ENCODE data around the gene TMEM255B. TPM values are rescaled to one million over a fixed set of nuclear protein-coding genes. Genes with fewer than 3 reads are reported as not detected.

TMEM255B gene
- total RNA-seq, 4 donors from 2014 or later = 0.26 to 3.8 (median 1.7) TPM

- H3K4me3 ChIP-seq = no peak overlapping the region
- no peaks in the 10 kb centered on the region for H3K36me3 ChIP-seq
- H3K27me3 ChIP-seq = peaks cover 10% of the 10 kb centered on the region
- H3K4me1 ChIP-seq = peaks cover 14% of the 10 kb centered on the region
- DNase-seq (ENCODE audit: low spot score in 2 of 2) = no peak
- no peak overlapping the region for H3K27ac ChIP-seq
- WGBS = 88% methylated on average over 9 of the region's 9 CpGs
- H3K9me3 ChIP-seq = no peaks in the 10 kb centered on the region
- TF ChIP-seq, protein P1, sequence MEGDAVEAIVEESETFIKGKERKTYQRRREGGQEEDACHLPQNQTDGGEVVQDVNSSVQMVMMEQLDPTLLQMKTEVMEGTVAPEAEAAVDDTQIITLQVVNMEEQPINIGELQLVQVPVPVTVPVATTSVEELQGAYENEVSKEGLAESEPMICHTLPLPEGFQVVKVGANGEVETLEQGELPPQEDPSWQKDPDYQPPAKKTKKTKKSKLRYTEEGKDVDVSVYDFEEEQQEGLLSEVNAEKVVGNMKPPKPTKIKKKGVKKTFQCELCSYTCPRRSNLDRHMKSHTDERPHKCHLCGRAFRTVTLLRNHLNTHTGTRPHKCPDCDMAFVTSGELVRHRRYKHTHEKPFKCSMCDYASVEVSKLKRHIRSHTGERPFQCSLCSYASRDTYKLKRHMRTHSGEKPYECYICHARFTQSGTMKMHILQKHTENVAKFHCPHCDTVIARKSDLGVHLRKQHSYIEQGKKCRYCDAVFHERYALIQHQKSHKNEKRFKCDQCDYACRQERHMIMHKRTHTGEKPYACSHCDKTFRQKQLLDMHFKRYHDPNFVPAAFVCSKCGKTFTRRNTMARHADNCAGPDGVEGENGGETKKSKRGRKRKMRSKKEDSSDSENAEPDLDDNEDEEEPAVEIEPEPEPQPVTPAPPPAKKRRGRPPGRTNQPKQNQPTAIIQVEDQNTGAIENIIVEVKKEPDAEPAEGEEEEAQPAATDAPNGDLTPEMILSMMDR (IDR thresholded peaks at IDR 0.05) = no peak
- TF ChIP-seq POLR2AphosphoS5 (IDR thresholded peaks at IDR 0.05) (no peak), POLR2A (IDR thresholded peaks at IDR 0.05) (no peak), EP300 (IDR thresholded peaks at IDR 0.05) (no peak)
These were observed 18.8 kb upstream of the TMEM255B start for GRCh38 chr13:113740286-113740556.

GRCh38 chr13:113740661-113741060 is 18.4 kb upstream of the TMEM255B start:
- WGBS = 92% methylated on average over 16 of the region's 16 CpGs
- no peak overlapping the region for H3K4me3 ChIP-seq
- H3K9me3 ChIP-seq = no peaks in the 10 kb centered on the region
- H3K27ac ChIP-seq = no peak overlapping the region
- TF ChIP-seq EP300 (IDR thresholded peaks at IDR 0.05) (no peak), POLR2AphosphoS5 (IDR thresholded peaks at IDR 0.05) (no peak), POLR2A (IDR thresholded peaks at IDR 0.05) (no peak)
- TF ChIP-seq, protein P1 (IDR thresholded peaks at IDR 0.05) = no peak
- no peaks in the 10 kb centered on the region for H3K36me3 ChIP-seq
- no peak for DNase-seq (ENCODE audit: low spot score in 2 of 2)
- peaks cover 14% of the 10 kb centered on the region for H3K4me1 ChIP-seq
- H3K27me3 ChIP-seq = peaks cover 10% of the 10 kb centered on the region

- Histone ChIP-seq H3K4me1 (peaks cover 14% of the 10 kb centered on the region), H3K27ac (no peak overlapping the region), H3K4me3 (no peak overlapping the region), H3K27me3 (peaks cover 10% of the 10 kb centered on the region), H3K9me3 (no peaks in the 10 kb centered on the region), H3K36me3 (no peaks in the 10 kb centered on the region)
- TF ChIP-seq, protein P1 (IDR thresholded peaks at IDR 0.05) = no peak
- TF ChIP-seq POLR2AphosphoS5 (IDR thresholded peaks at IDR 0.05) (no peak), EP300 (IDR thresholded peaks at IDR 0.05) (no peak), POLR2A (IDR thresholded peaks at IDR 0.05) (no peak)
- WGBS = 73% methylated on average over 15 of the region's 15 CpGs
- DNase-seq (ENCODE audit: low spot score in 2 of 2) = no peak
These were observed 17.8 kb upstream of the TMEM255B start for GRCh38 chr13:113741191-113741668.

GRCh38 chr13:113742000-113742441 is 17.0 kb upstream of the TMEM255B start:
- peaks cover 10% of the 10 kb centered on the region for H3K27me3 ChIP-seq
- H3K9me3 ChIP-seq = no peaks in the 10 kb centered on the region
- 22% methylated on average over 12 of the region's 15 CpGs for WGBS
- no peak overlapping the region for H3K4me3 ChIP-seq
- DNase-seq (ENCODE audit: low spot score in 2 of 2) = peak in 1 of 2 donors; percentile 70
- no peaks in the 10 kb centered on the region for H3K36me3 ChIP-seq
- H3K27ac ChIP-seq = no peak overlapping the region
- TF ChIP-seq POLR2AphosphoS5 (IDR thresholded peaks at IDR 0.05) (no peak), POLR2A (IDR thresholded peaks at IDR 0.05) (no peak), EP300 (IDR thresholded peaks at IDR 0.05) (no peak)
- TF ChIP-seq, protein P1 (IDR thresholded peaks at IDR 0.05) = no peak
- H3K4me1 ChIP-seq = peaks cover 14% of the 10 kb centered on the region

DNA sequence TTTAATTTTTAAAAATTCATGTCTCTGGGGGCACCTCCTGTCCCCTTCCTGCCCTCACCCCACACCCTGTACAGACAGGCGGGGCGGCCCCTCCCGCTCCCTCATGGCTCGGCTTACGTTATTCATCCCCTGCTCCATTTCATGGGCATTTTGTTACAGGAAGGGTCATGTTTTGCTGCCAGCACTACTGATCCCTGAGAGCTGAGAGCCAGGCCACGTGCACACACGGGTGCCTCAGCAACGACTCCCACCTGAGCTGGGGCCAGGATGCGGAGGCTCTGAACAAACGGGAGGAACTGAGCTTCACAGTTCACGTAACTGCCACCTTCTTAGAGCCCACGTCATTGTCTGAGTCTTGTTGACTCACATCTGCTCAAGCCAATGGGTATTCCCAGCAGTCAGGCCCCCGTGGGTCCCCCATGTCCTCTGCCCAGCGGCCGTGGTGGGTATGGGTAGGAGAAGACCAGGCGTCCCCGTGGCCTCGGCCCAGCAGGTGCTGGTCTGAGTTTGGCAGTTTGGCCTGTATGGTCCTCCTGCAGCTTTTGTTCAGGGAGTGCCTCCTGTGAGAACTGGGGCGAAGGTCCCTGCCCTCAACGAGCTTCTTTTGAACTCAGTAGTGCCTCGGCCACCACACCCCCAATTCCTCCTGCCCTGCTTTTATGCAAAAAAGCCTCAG is 16.4 kb upstream of the TMEM255B start:
- no peaks in the 10 kb centered on the region for H3K9me3 ChIP-seq
- WGBS = 60% methylated on average over 16 of the region's 21 CpGs
- H3K4me1 ChIP-seq = peaks cover 14% of the 10 kb centered on the region
- no peak overlapping the region for H3K27ac ChIP-seq
- DNase-seq (ENCODE audit: low spot score in 2 of 2) = no peak
- no peaks in the 10 kb centered on the region for H3K36me3 ChIP-seq
- peaks cover 10% of the 10 kb centered on the region for H3K27me3 ChIP-seq
- no peak for TF ChIP-seq EP300 (IDR thresholded peaks at IDR 0.05)
- TF ChIP-seq, protein P1 (IDR thresholded peaks at IDR 0.05) = no peak
- no peak for TF ChIP-seq POLR2A (IDR thresholded peaks at IDR 0.05)
- no peak for TF ChIP-seq POLR2AphosphoS5 (IDR thresholded peaks at IDR 0.05)
- H3K4me3 ChIP-seq = no peak overlapping the region
